Loucy (cell line): Measurements from ENCODE around the gene GRID1.

Source experiments
- H2AFZ ChIP-seq: fragments of 200-600 bp; sonication (generic); 2 replicates; pipeline ENCODE4 v1.6.0; 2016; ENCODE audit warnings: antibody characterized with exemption, mild to moderate bottlenecking, low read length, moderate library complexity
- H3F3A ChIP-seq: fragments of 200-600 bp; 2 replicates; pipeline ENCODE4 v1.6.0; 2016; ENCODE audit warnings: antibody characterized with exemption, low read depth, mild to moderate bottlenecking
- H3K27me3 ChIP-seq: fragments of 200-600 bp; sonication (generic); 2 replicates; pipeline ENCODE4 v1.6.1; 2014; ENCODE audit warnings: low read length, mild to moderate bottlenecking; ENCODE audit not compliant: insufficient read depth, poor library complexity, severe bottlenecking
- H3K36me3 ChIP-seq: fragments of 200-600 bp; sonication (generic); 2 replicates; pipeline ENCODE4 v1.6.1; 2016; ENCODE audit warnings: low read length; ENCODE audit not compliant: insufficient read depth
- H3K4me1 ChIP-seq: fragments of 200-600 bp; sonication (generic); 2 replicates; pipeline ENCODE4 v1.5.1; 2014; ENCODE audit warnings: low read length, mild to moderate bottlenecking; ENCODE audit not compliant: insufficient read depth, poor library complexity, severe bottlenecking
- H3K4me2 ChIP-seq: fragments of 200-600 bp; sonication (generic); 2 replicates; pipeline ENCODE4 v1.6.0; 2014; ENCODE audit warnings: antibody characterized with exemption, low read length, low read depth, mild to moderate bottlenecking; ENCODE audit not compliant: poor library complexity, severe bottlenecking
- H3K4me3 ChIP-seq: fragments of 200-600 bp; sonication (generic); 2 replicates; pipeline ENCODE4 v1.5.1; 2014; ENCODE audit warnings: low read length, mild to moderate bottlenecking, mixed read lengths; ENCODE audit not compliant: poor library complexity, severe bottlenecking
- H3K79me2 ChIP-seq: fragments of 200-600 bp; sonication (generic); 2 replicates; pipeline ENCODE4 v1.6.1; 2014; ENCODE audit warnings: low read length; ENCODE audit not compliant: insufficient read depth
- H3K9ac ChIP-seq: fragments of 200-600 bp; sonication (generic); 2 replicates; pipeline ENCODE4 v1.6.0; 2014; ENCODE audit warnings: mild to moderate bottlenecking, low read depth, low read length, moderate library complexity; ENCODE audit not compliant: poor library complexity, severe bottlenecking
- H3K9me2 ChIP-seq: fragments of 200-600 bp; sonication (generic); replicated peaks from 2 replicates; pipeline ENCODE4 v1.6.1; 2016; ENCODE audit warnings: low read depth, low read length, mixed read lengths
- H3K9me3 ChIP-seq: fragments of 200-600 bp; sonication (generic); 2 replicates; pipeline ENCODE4 v1.6.1; 2014; ENCODE audit warnings: mild to moderate bottlenecking, antibody characterized with exemption, low read length, low read depth; ENCODE audit not compliant: insufficient read depth
- H4K20me1 ChIP-seq: fragments of 200-600 bp; sonication (generic); 2 replicates; pipeline ENCODE4 v1.6.0; 2014; ENCODE audit warnings: antibody characterized with exemption, low read length, mild to moderate bottlenecking; ENCODE audit not compliant: insufficient read depth, poor library complexity, severe bottlenecking
- EZH2phosphoT487 ChIP-seq: fragments of 200-600 bp; IDR thresholded peaks from 2 replicates; pipeline ENCODE4 v1.6.1; 2018; ENCODE audit warnings: antibody characterized with exemption, mild to moderate bottlenecking, moderate library complexity, borderline replicate concordance
- TF ChIP-seq, protein P1 (sequence below): fragments of 200-600 bp; sonication (generic); conservative IDR thresholded peaks from 2 replicates; pipeline ENCODE4 v1.5.1; 2014; ENCODE audit warnings: mild to moderate bottlenecking, antibody characterized with exemption, low read length

The GRID1 gene

DNA sequence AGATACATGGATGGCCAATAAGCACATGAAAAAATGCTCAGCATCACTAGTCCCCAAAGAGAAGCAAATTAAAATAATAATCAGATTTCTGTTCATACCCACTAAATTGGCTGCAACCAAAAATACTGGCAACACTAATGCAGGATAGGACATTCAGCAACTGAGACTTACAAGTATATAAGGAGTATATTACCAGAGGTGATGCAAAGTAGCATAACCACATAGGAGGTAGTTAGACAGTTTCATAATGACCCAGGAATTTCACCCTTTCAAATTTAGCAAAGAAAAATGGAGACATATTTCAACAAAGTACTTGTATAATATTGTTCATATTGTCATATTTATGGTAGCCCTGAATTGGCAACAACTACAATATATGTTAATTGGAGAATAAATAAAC is 727.8 kb downstream of the GRID1 start:
- TF ChIP-seq, protein P1, sequence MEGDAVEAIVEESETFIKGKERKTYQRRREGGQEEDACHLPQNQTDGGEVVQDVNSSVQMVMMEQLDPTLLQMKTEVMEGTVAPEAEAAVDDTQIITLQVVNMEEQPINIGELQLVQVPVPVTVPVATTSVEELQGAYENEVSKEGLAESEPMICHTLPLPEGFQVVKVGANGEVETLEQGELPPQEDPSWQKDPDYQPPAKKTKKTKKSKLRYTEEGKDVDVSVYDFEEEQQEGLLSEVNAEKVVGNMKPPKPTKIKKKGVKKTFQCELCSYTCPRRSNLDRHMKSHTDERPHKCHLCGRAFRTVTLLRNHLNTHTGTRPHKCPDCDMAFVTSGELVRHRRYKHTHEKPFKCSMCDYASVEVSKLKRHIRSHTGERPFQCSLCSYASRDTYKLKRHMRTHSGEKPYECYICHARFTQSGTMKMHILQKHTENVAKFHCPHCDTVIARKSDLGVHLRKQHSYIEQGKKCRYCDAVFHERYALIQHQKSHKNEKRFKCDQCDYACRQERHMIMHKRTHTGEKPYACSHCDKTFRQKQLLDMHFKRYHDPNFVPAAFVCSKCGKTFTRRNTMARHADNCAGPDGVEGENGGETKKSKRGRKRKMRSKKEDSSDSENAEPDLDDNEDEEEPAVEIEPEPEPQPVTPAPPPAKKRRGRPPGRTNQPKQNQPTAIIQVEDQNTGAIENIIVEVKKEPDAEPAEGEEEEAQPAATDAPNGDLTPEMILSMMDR = no peak
- TF ChIP-seq EZH2phosphoT487 = no peak
- Histone ChIP-seq H3F3A (no peaks in the 10 kb centered on the region), H3K27me3 (no peaks in the 10 kb centered on the region), H3K9me2 (no peaks in the 10 kb centered on the region), H2AFZ (no peak overlapping the region), H4K20me1 (no peaks in the 10 kb centered on the region), H3K79me2 (no peaks in the 10 kb centered on the region), H3K9me3 (no peaks in the 10 kb centered on the region), H3K4me3 (no peak overlapping the region), H3K9ac (no peak overlapping the region), H3K4me2 (no peak overlapping the region), H3K36me3 (no peaks in the 10 kb centered on the region), H3K4me1 (no peaks in the 10 kb centered on the region)

DNA sequence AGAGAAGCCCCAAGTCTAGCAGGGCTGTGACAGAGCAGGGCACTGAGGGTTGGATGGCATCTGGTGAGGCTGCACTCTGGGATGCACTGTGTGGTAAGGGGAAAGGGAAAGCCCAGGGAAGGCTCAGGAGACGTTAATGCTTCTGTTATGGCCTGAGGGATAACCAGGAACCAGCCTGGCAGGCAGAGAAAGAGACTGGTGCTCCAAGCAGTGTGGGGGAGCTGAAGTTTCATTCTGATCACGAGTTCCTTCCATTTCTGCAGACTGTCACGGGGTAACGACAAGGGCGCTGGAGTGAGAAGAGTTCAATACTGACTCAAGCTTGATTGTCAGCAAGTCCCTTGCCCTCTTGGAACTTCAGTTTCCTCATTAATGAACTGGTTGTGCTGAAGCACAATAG is 730.9 kb downstream of the GRID1 start:
- H3K27me3 ChIP-seq = no peaks in the 10 kb centered on the region

DNA sequence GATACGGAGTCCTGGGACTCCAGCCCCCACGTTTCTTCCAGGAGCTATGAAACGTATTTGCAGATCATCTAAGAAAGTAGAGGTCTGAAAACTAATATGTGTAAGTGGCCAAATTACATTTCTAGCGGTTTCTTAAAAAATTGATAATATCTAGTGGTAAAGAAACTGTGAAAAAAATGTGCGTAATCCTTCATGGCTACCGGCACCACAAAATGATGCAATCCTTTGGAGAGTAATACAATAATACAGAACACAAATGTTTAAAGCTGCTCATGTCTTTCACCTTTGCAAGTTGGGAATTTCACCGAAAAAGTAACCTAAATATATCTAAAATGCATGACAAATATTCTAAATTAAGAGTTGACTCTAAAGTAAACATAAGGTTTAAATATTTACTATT is 742.1 kb downstream of the GRID1 start:
- Histone ChIP-seq H3K36me3 (no peaks in the 10 kb centered on the region), H3K9ac (no peak overlapping the region), H3K27me3 (no peaks in the 10 kb centered on the region), H3K79me2 (no peaks in the 10 kb centered on the region), H3K4me2 (no peak overlapping the region), H3K9me2 (no peaks in the 10 kb centered on the region), H3K9me3 (no peaks in the 10 kb centered on the region), H4K20me1 (no peaks in the 10 kb centered on the region), H3K4me3 (no peak overlapping the region), H3K4me1 (no peaks in the 10 kb centered on the region), H2AFZ (no peak overlapping the region), H3F3A (no peaks in the 10 kb centered on the region)
- TF ChIP-seq, protein P1 = no peak
- no peak for TF ChIP-seq EZH2phosphoT487

More for the DNA sequence above, 730.9 kb downstream of the GRID1 start:
- H4K20me1 ChIP-seq = no peaks in the 10 kb centered on the region
- no peaks in the 10 kb centered on the region for H3K79me2 ChIP-seq
- no peaks in the 10 kb centered on the region for H3K9me2 ChIP-seq
- no peak overlapping the region for H3K9ac ChIP-seq
- no peaks in the 10 kb centered on the region for H3K36me3 ChIP-seq
- no peak overlapping the region for H2AFZ ChIP-seq
- H3K4me3 ChIP-seq = no peak overlapping the region
- H3K9me3 ChIP-seq = no peaks in the 10 kb centered on the region
- H3F3A ChIP-seq = no peaks in the 10 kb centered on the region
- no peak for TF ChIP-seq EZH2phosphoT487
- TF ChIP-seq, protein P1 = no peak
- no peaks in the 10 kb centered on the region for H3K4me1 ChIP-seq
- H3K4me2 ChIP-seq = no peak overlapping the region
